Measurements from ENCODE around the gene RGS3.
A peak's percentile ranks its signal among the peaks of the same experiment; 100 is the strongest.

RGS3 gene

GRCh38 chr9:113585555-113585954 lies 122.0 kb downstream of the RGS3 start:
- DNase-seq (ENCODE audit: low spot score), result no peak

GRCh38 chr9:113587471-113588031 lies 124.0 kb downstream of the RGS3 start:
- no peak for DNase-seq (ENCODE audit: low spot score)

GRCh38 chr9:113588242-113588810 lies 124.8 kb downstream of the RGS3 start:
- DNase-seq (ENCODE audit: low spot score), result no peak

GRCh38 chr9:113588936-113589335 lies 125.4 kb downstream of the RGS3 start:
- no peak for DNase-seq (ENCODE audit: low spot score)

GRCh38 chr9:113589407-113589806 lies 125.9 kb downstream of the RGS3 start:
- no peak for DNase-seq (ENCODE audit: low spot score)

GRCh38 chr9:113589890-113590289 lies 126.4 kb downstream of the RGS3 start:
- DNase-seq (ENCODE audit: low spot score), result no peak

GRCh38 chr9:113590389-113590788 lies 126.9 kb downstream of the RGS3 start:
- DNase-seq (ENCODE audit: low spot score), result no peak

GRCh38 chr9:113590991-113591898 lies 127.7 kb downstream of the RGS3 start:
- DNase-seq (ENCODE audit: low spot score), result peak; percentile 60

- DNase-seq (ENCODE audit: low spot score), result no peak
These were observed 128.5 kb downstream of the RGS3 start for GRCh38 chr9:113591899-113592625.

GRCh38 chr9:113592876-113593575 lies 129.5 kb downstream of the RGS3 start:
- no peak for DNase-seq (ENCODE audit: low spot score)

- peak; percentile 90 for DNase-seq (ENCODE audit: low spot score)
These were observed 130.3 kb downstream of the RGS3 start for GRCh38 chr9:113593682-113594281.

- no peak for DNase-seq (ENCODE audit: low spot score)
These were observed 131.2 kb downstream of the RGS3 start for GRCh38 chr9:113594484-113595299.

GRCh38 chr9:113596616-113597320 lies 133.2 kb downstream of the RGS3 start:
- DNase-seq (ENCODE audit: low spot score), result no peak

- DNase-seq (ENCODE audit: low spot score), result no peak
These were observed 134.1 kb downstream of the RGS3 start for GRCh38 chr9:113597390-113598241.

GRCh38 chr9:113598451-113598850 lies 134.9 kb downstream of the RGS3 start:
- no peak for DNase-seq (ENCODE audit: low spot score)

GRCh38 chr9:113598883-113599282 lies 135.4 kb downstream of the RGS3 start:
- DNase-seq (ENCODE audit: low spot score), result no peak

GRCh38 chr9:113599646-113600022 lies 136.1 kb downstream of the RGS3 start:
- DNase-seq (ENCODE audit: low spot score), result no peak

GRCh38 chr9:113600023-113600823 lies 136.7 kb downstream of the RGS3 start:
- no peak for DNase-seq (ENCODE audit: low spot score)
